Right atrium auricular region (tissue), 2 donors: ENCODE measurements around the gene SLIT3. TPM values are rescaled to one million over a fixed set of nuclear protein-coding genes. Genes with fewer than 3 reads are reported as not detected.

ENCODE experiments used
- DNase-seq: peaks from one replicate; pipeline ENCODE4 v3.0.0-alpha.2; 2019; ENCODE audit warnings: low spot score
- H3K27ac ChIP-seq, 2 donors: fragments of 200-600 bp; sonication (generic); 1 replicate in 1 of 2; 2 replicates in 1 of 2; pipeline ENCODE4 v1.5.1; 2016 to 2019
- H3K27me3 ChIP-seq, 2 donors: fragments of 200-600 bp; sonication (generic); one replicate each; pipeline versions ENCODE4 v1.5.1 to v1.6.0; 2017 to 2019
- H3K36me3 ChIP-seq: fragments of 200-600 bp; sonication (generic); one replicate; pipeline ENCODE4 v1.5.1; 2016
- H3K4me1 ChIP-seq, 2 donors: fragments of 200-600 bp; sonication (generic); one replicate each; pipeline versions ENCODE4 v1.5.1 to v1.6.0; 2017 to 2019
- H3K4me3 ChIP-seq, 2 donors: fragments of 200-600 bp; sonication (generic); 1 replicate in 1 of 2; 2 replicates in 1 of 2; pipeline ENCODE4 v1.5.1; 2017 to 2019; ENCODE audit warnings: mild to moderate bottlenecking in 1 of 2, moderate library complexity in 1 of 2
- H3K9me3 ChIP-seq, 2 donors: fragments of 200-600 bp; sonication (generic); one replicate each; pipeline ENCODE4 v1.5.1; 2019
- total RNA-seq, 2 donors: library from RNA; depleted of rRNA; stranded (reverse); fragments of >200 nt; gene quantifications; one replicate each; pipeline ENCODE4 v1.1.0, GENCODE V29; 2016
- TF ChIP-seq, protein P1 (sequence below), 2 donors: fragments of 200-600 bp; sonication (generic); IDR thresholded peaks; one replicate each; pipeline ENCODE4 v1.5.1; 2019; ENCODE audit warnings: antibody characterized with exemption in 2 of 2

Gene SLIT3
- total RNA-seq, 2 donors from 2014 or later: 66.1 to 85.8 TPM

DNA sequence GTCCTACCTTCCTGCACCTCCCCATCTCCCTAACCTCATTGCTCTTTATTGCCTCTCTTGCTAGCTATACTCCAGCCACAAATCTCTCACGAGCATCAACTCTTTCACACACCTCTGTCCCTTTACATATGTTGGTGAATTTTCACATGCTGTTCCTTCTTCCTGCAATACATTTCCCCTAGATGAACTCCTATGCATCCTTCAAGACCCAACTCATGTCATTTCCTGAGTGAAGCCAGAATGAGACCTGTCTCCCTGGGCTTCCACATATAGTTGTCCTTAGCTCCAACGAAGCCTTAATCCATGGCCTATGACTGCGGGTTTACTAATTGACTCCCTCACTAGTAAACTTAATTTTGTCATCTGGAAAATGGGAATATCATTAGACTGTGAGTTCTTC lies 424.5 kb downstream of the SLIT3 start:
- Histone ChIP-seq H3K4me3 (no peak overlapping the region), H3K27me3 (no peaks in the 10 kb centered on the region), H3K27ac (no peak overlapping the region), H3K4me1 (peaks cover 0 to 25% of the 10 kb centered on the region in 2 donors), H3K36me3 (no peaks in the 10 kb centered on the region), H3K9me3 (no peaks in the 10 kb centered on the region)
- TF ChIP-seq, protein P1, sequence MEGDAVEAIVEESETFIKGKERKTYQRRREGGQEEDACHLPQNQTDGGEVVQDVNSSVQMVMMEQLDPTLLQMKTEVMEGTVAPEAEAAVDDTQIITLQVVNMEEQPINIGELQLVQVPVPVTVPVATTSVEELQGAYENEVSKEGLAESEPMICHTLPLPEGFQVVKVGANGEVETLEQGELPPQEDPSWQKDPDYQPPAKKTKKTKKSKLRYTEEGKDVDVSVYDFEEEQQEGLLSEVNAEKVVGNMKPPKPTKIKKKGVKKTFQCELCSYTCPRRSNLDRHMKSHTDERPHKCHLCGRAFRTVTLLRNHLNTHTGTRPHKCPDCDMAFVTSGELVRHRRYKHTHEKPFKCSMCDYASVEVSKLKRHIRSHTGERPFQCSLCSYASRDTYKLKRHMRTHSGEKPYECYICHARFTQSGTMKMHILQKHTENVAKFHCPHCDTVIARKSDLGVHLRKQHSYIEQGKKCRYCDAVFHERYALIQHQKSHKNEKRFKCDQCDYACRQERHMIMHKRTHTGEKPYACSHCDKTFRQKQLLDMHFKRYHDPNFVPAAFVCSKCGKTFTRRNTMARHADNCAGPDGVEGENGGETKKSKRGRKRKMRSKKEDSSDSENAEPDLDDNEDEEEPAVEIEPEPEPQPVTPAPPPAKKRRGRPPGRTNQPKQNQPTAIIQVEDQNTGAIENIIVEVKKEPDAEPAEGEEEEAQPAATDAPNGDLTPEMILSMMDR (IDR thresholded peaks at IDR 0.05): no peak
- DNase-seq: no peak

DNA sequence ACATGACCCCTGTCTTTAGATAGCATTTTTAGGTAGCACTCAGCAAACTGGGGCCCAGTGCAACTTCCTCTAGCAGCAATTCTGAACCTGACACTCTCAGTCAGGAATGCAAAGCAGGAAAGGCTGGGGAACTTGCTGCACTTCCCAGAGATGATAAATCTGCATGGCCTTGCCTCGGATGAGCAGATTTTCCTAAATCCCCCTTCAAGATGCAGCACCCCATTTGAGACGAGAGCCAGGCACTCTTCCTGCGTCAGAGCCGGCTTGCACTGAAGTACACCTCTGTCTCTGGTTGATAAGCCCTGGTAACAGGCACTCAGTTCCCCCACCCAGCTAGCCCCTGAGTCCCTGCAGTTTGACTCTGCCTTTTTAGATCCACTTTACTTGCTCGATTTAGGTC lies 425.1 kb downstream of the SLIT3 start:
- Histone ChIP-seq H3K4me3 (no peak overlapping the region), H3K36me3 (no peaks in the 10 kb centered on the region), H3K27me3 (no peaks in the 10 kb centered on the region), H3K4me1 (peaks cover 0 to 25% of the 10 kb centered on the region in 2 donors), H3K27ac (no peak overlapping the region), H3K9me3 (no peaks in the 10 kb centered on the region)
- DNase-seq: no peak
- TF ChIP-seq, protein P1 (IDR thresholded peaks at IDR 0.05): no peak

DNA sequence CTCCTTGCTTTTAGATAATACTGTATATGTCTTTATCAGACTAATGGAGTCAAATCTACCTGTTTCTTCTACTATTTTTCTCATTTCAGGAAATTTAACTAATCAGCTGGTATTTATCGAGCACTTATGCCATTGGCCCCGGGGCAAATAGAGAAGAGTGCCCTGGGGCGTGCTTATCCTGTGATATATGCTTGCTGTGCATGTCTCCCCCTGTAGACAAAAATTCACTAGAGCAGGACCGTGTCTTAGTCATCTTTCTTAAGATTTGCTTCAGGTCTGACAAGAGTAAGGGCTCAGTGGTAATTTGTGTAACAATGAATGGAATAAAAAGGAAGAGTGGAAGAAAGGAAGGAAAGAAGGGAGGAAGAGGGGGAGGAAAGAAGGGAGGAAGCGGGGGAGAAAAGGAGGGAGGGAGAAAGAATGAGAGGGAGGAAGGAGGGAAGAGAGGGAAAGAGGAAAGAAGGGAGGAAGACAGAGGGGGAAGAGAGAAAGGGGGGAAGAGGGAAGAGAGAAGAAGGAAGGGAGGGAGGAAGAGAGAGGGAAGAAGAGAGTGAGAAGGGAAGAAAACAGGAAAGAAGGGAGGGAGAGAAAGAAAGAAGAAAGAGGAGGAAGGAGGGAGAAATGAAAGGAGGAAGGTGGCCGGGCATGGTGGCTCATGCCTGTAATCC lies 426.1 kb downstream of the SLIT3 start:
- no peak overlapping the region for H3K4me3 ChIP-seq
- TF ChIP-seq, protein P1 (IDR thresholded peaks at IDR 0.05): peak in 1 of 2 donors; percentile 36
- H3K9me3 ChIP-seq: no peaks in the 10 kb centered on the region
- no peaks in the 10 kb centered on the region for H3K36me3 ChIP-seq
- no peak for DNase-seq
- peaks cover 0 to 22% of the 10 kb centered on the region in 2 donors for H3K4me1 ChIP-seq
- no peaks in the 10 kb centered on the region for H3K27me3 ChIP-seq
- no peak overlapping the region for H3K27ac ChIP-seq

DNA sequence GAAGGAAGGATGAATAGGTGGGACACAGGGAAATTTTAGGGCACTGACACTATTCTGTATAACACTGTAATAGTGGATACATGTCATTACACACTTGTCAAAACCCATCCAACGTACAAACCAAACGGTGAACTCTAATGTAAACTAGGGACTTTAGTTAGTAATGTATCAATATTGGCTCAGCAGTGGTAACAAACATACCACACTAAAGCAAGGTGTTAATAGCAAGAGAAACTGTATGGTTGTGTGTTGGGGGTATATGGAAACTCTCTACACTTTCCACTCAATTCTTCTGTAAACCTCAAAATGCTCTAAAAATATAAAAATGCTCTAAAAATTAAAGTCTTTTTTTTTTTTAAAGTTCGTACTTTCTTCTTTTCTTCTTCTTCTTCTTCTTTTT lies 428.7 kb downstream of the SLIT3 start:
- DNase-seq: no peak
- H3K4me3 ChIP-seq: no peak overlapping the region
- no peak overlapping the region for H3K27ac ChIP-seq
- H3K9me3 ChIP-seq: no peaks in the 10 kb centered on the region
- no peaks in the 10 kb centered on the region for H3K36me3 ChIP-seq
- no peaks in the 10 kb centered on the region for H3K27me3 ChIP-seq
- peaks cover 0 to 9% of the 10 kb centered on the region in 2 donors for H3K4me1 ChIP-seq
- TF ChIP-seq, protein P1 (IDR thresholded peaks at IDR 0.05): no peak

DNA sequence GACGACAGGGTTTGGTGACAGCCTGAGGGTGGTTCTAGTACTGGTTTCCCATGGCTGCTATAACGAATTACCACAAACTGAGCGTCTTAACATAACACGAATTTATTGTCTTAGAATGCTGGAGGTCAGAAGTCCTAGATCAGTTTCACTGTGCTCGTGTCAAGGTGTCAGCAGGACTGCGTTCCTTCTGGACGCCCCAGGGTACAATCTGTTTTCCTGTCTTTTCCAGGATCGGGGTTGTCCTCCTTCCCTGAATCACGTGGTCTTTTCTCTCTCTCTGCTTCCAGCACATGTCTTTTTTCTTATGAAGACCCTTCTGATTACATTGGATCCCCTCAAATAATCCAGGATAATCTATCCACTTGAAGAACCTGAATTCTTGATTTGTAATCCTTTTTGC lies 430.0 kb downstream of the SLIT3 start:
- Histone ChIP-seq H3K4me1 (peaks cover 0 to 12% of the 10 kb centered on the region in 2 donors), H3K27me3 (no peaks in the 10 kb centered on the region), H3K4me3 (no peak overlapping the region), H3K9me3 (no peaks in the 10 kb centered on the region), H3K27ac (no peak overlapping the region), H3K36me3 (no peaks in the 10 kb centered on the region)
- TF ChIP-seq, protein P1 (IDR thresholded peaks at IDR 0.05): no peak
- DNase-seq: no peak
